Sciatic nerve (tissue), 2 donors: ENCODE measurements around the gene FARP2. TPM values are rescaled to one million over a fixed set of nuclear protein-coding genes. Genes with fewer than 3 reads are reported as not detected.
"Not testable (repeated sequence)": the region's sequence is repeated elsewhere in the genome, so short reads cannot be mapped to it uniquely, and the experiment has no call there.

ENCODE experiments used
- ATAC-seq: fragments of 200-7000 bp; cut with Tn5 transposase; one replicate; pipeline ENCODE4 v1.9.1; 2020; ENCODE audit warnings: mild to moderate bottlenecking, moderate library complexity
- DNase-seq: peaks from one replicate; pipeline ENCODE4 v3.0.0-alpha.2; 2020; ENCODE audit warnings: low spot score
- intact Hi-C: fragments of 100-400 bp; cut with DNase I; formaldehyde crosslinking; loops from one replicate; pipeline ENCODE4 v1.14.2; 2022
- total RNA-seq: library from RNA; stranded (reverse); fragmentation: NEBNext Ultra II Directional; extraction: Animal tissue kit (Norgen Biotek cat#: 25700); gene quantifications from one replicate; pipeline ENCODE4 v1.2.1, GENCODE V29; 2021
- donor health status: DM: no; HTN: no; CAD: no.
- donor health status: DM: no; HTN: no; CAD: no.

Gene FARP2
- total RNA-seq, 1 donor from 2014 or later: 69.7 TPM

DNA sequence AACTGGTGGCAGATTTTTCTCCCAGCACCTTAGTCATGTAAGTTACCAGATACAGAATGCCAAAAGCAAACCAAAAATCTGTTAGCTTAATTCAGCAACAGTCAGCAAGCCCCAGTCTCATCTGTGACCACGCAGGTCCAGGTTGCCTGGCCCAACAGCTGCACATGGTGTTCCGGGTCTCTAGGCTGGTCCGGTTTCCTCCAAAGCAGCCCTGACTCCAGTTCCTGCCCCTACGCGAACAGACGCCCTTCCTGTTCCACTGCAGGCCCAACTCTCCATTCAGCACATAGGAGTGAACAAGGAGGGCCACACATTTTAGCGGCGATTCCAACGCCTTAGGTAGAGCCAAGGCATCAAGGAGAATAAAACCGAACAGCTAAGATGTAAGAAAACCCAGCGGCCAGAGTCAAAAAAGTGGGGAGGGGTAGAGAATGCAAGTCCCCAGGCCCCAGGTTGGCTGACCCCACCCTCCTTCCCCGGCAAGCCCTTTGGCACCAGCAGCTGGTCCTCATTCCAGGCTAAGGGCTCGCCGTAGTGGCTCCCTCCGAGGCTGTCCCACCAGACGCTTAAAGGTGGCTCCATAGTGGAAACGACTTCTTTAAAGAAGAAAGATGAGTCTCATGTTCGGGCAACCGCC lies 150.8 kb downstream of the FARP2 start:
- intact Hi-C loops: no loop called here
- DNase-seq (no peak), ATAC-seq (no peak)

DNA sequence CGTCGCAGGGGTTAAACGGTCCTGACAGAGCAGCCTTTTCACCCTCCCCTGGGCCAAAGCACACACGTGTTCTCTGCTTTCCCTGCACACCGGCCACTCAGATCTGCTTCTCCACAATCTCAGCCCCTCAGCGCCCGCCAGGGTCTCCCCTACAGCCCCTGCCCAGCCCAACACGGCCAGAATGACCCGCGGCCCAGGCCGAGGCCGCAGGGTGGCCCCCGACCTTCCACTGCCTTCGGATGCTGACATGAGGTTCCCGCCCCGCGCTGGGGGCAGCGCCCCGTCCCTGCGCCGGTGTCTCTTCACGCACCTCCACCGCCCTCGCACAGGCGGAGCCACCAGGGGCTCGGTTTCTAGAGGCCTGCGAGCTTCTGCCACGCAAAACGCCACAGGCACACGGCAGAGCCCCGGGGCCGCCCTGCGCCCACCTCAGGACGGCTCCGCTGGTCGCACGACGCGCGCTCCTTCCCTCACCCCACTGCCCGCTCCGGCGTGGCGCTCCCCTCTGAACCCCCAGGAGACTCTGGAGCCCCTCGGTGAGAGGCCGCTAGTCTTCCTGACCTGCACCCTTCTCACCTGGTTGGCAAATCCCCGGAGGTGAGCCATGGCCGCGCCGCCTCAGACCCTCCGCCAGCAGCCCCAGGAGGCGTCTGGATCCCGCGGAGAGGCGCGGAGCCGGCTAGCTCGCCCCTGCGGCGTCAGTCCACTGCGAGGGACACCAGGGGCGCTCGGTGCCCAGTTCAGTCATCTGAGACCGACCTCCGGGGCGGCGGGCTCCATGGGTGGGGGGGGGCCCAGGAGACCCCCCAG lies 151.6 kb downstream of the FARP2 start:
- DNase-seq: no peak
- peak; percentile 6 for ATAC-seq
- intact Hi-C loops: no loop called here

DNA sequence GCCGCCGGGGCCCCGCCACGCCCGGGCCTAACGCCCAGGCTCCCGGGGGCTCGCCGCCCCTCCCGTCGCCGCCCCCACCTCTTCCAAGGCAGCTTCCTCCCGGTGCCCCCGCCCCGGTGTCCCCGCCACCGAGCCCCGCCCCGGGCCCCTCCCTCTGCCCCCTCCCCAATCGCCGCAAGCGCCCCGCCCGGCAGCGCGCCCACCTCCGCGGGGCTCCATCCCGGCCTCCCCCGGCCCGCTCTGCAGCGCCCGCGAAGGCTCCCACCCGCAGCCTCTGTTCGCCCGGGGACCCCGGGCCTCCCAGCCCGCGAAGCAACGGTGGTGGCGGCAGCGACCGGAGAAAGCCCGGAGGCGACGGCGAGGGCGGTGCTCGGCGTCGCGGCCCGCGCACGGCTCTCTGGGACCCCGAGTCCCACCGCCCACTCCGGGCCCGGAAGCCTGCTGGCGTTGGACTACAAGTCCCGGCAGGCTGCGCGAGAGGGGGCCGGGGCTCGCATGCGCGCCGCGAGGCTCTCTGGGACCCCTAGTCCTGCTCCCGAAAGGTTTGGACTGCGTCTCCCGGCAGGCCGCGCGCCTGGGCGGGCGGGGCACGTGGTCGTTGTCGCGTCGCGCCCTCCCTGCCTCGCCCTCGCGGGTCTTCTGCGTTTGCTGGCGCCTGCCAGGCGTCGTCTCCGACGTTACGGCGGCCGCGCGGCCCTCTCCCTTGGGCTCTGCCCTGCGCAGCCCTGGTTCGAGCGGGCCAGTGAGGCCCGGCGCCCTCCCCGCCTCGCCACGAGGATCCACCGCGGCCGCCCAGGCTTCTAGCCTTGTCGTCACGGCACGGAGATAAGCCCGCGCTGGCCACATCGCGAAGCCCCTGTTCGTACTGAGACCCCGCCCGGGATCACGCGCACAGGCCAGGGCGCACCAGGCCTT lies 152.4 kb downstream of the FARP2 start, which contains the start of gene STK25:
Gene STK25, minus strand, starts transcription at position 345 of the 915 bp plus-strand sequence. CDS start 549 bp downstream, outside the sequence.
- intact Hi-C loops: no loop called here
- ATAC-seq (peak; percentile 98), DNase-seq (peak; percentile 99)

DNA sequence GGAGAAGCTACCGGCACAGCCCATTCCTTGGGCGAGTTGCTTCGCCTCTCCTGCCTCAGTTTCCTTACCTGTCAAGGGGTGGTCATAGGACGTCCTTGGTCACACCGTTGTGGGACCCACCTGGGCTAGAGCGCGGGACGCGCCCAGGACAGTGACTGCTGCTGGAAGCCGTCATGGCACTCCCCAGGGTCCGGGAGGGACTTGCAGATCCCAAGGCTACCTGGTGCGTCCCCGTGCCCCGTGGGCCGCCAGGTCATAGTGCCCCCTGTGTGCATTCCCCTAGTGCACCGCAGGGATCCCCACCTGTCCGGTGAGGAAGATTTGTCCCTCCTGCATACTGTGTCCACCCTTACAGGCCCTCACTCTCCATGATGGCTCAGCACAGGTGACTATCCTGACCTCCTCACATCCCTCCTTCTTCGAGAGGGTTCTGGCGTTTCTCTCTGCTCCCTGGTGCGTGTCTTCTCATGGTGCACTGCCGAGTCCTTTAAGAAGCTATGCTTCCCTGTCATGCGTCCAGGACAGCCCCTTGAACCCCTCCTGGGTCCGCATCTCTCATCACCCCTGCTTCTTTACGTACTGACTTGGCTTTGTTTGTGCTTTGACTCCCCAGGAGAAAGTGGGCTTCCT lies 153.2 kb downstream of the FARP2 start:
- ATAC-seq (peak; percentile 1), DNase-seq (peak; percentile 76)
- intact Hi-C loops: no loop called here

DNA sequence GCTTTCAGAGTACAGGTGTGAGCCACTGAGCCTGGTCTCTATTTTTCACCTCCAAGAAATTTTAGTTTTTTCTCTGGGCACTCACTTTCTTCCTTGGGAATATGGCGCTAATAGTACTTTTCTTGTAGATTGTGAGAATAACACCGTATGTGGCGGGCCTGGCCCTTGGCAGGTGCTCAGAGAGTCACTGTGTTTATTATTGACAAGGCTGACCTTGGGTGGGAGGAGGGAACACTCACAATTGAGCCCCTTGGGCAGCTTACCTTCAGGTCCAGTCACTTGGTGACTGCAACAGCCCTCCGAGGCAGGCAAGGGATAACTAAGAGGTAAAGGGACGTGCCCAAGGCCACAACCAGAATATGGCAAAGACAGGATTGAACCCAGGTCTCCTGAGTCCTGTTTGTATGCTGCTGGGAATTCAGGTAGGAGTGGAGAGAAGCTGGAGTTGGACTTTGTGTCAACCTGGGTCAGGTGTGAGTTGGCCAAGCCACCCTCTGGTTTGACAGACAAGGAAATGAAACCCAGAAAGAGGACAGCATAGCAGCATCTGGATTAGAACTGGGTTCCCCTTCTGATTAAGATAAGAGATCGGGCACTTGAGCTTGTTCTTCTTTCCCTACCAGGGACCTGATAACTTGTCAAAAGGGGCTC lies 155.1 kb downstream of the FARP2 start:
- no peak for ATAC-seq
- DNase-seq: no peak
- intact Hi-C loops: loop anchor here (5.0 kb wide), 1 partner anchor 369 kb away; no protein-coding TSS in a partner anchor

DNA sequence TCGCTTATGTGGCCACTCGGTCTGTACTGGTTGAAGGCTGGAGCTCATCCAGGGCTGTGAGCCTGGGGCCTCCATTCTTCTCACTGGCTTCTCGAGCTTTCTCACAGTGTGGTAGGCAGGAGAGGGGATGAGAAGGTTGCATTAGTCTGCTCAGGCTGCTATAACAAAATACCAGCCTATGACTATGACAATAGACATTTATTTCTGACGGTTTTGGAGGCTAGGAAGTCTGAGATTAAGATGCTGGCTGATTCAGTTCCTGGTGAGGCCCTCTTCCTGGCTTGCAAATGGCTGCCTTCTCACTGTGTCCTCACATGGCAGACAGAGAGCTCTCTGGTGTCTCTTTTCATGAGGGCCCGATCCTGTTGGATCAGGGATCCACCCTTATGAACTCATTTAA lies 158.5 kb downstream of the FARP2 start:
- intact Hi-C loops: loop anchor here (5.0 kb wide), 1 partner anchor 372 kb away; no protein-coding TSS in a partner anchor
- DNase-seq (no peak), ATAC-seq (no peak)

DNA sequence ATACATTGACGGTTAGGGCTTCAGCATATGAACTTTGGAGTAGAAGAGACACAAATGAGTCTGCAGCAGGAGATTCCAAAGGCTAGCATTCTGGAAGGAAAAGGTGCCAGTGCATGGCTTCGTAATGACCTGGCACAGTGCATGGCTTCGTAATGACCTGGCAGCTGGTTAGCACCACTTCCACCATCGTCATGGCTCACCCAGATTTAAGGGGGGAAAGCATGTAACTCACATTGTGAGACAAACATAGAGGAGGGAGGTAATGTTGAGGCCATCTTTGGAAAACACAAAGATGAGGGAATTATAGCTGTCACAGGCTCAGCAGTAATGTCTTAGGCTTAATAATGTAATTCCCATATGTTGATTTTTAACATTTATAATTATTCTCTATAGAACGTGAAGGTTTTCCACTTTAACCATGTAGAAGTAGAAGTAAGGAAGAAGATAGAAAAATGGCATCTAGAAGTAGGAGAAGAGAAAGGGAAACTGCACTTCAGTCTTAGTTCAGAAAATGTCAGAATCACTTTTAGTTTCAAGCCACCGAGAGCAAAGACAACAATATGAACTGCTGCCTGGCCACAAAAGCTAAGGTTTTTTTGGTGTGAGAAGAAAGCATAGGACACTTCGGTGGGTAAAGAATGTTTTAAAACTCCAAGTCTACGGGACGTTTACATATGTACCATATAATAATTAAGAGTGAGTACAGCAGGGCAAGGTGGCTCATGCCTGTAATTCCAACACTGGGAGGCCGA lies 159.1 kb downstream of the FARP2 start:
- ATAC-seq (no peak), DNase-seq (no peak)
- intact Hi-C loops: loop anchor here (5.0 kb wide), 1 partner anchor 373 kb away; no protein-coding TSS in a partner anchor

DNA sequence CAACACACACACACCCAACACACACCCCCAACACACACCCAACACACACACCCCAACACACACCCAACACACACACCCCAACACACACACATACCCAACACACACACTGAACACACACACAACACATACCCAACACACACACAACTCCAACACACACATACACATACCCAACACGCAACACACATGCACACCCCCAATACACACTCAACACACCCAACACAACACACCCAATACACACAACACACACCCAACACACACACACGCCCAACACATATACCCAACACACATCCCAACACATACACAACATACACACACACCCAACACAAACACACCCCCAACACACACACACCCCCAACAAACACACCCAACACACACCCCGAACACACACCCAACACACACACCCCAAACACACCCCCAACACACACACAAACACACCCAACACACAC lies 160.5 kb downstream of the FARP2 start:
- ATAC-seq (no peak), DNase-seq (no peak)
- intact Hi-C loops: no loop called here

DNA sequence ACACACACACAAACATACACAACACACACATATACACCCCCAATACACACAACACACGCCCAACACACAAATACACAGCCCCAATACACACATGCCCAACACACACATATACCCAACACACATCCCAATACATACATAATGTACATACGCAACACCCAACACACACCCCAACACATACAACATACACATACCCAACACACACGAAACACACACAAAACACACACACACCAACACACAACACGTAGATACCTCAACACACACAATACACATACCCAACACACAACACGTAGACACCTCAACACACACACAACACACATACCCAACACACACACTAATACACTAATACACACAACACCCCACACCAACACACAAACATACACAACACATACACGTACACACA lies 161.2 kb downstream of the FARP2 start:
- intact Hi-C loops: no loop called here
- ATAC-seq: no peak
- no peak for DNase-seq

DNA sequence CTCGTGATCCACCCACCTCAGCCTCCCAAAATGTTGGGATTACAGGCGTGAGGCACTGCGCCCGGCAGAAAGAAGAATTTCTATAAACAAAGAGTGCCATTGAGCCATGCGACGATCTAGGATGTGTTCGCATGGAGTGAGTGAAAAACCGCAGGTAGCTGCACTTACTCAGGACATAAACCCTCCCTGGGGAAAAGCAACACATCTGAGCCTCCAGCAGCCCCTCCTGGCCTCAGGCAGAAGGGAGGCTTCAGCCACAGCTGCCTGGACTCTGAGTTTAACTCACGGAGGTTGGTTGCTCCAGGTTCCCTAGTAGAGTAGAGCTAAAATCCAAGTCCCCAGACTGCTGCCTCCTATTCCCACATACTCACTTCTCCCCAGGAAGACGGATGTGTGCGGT lies 163.6 kb downstream of the FARP2 start:
- intact Hi-C loops: no loop called here
- DNase-seq (no peak), ATAC-seq (no peak)

DNA sequence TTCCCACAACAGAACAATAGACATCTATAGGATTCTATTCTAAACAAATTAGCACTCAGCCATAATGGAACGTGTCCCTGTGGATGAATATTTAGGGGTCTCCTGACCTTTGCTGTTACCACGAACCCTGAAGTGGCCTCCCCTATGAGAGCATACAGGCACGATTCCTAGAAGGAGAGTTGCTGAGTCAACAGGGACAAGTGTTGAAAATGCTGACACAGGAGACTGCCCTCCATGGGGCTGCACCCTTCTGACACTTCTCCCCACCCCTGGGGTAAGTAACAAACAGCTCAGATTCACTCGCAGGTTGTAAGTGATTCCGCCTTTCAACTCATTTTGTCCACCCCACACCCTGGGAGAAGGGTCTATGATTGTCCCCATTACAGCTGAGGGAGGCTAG lies 166.4 kb downstream of the FARP2 start:
- DNase-seq: no peak
- intact Hi-C loops: no loop called here
- no peak for ATAC-seq

DNA sequence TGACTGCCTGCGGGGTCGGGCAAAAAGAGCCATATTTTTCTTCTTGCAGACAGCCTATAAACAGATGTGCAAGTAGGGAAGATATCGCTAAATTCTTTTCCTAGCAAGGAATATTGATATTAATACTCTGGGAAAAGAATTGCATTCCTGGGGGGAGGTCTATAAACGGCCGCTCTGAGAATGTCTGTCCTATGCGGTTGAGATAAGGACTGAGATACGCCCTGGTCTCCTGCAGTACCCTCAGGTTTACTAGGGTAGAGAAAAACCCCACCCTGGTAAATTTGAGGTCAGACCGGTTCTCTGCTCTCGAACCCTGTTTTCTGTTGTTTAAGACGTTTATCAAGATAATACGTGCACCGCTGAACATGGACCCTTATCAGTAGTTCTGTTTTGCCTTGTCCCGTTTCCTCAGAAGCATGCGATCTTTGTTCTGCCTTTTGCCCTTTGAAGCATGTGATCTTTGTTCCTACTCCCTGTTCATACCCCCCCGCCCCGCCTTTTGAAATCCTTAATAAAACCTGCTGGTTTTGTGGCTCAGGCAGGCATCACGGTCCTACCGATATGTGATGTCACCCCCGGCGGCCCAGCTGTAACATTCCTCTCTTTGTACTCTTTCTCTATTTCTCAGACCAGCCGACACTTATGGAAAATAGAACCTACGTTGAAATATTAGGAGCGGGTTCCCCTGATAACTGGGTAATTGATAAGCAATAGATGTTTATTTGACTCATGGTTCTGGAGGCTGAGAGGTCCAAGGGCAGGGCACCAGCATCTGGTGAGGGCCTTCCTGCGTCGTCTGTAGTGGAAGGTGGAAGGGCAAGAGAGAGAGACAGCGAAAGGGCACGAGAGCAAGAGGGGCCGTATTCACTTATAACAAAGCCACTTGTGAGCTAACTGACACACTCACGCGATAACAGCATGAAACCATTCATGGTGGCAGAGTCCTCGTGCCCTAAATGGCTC lies 170.0 kb downstream of the FARP2 start:
- intact Hi-C loops, ATAC-seq, DNase-seq: not testable (repeated sequence)

DNA sequence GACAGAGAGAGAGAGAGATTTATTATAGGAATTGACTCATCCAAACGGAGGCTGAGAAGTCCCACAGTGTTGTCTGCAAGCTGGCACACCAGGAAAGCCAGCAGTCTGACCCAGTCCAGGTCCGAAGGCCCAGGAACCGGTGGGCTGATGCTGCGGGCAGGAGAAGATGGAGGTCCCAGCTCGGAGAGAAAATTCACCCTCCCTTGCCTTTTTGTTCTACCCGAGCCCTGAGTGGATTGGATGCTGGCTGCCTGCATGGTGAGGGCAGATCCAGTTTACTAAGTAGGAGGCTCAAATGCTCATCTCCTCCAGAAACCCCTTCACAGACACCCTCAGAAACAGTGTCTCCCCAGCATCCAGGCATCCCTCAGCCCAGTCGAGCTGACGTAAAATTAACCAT lies 174.5 kb downstream of the FARP2 start:
- intact Hi-C loops: no loop called here
- no peak for ATAC-seq
- DNase-seq: no peak

DNA sequence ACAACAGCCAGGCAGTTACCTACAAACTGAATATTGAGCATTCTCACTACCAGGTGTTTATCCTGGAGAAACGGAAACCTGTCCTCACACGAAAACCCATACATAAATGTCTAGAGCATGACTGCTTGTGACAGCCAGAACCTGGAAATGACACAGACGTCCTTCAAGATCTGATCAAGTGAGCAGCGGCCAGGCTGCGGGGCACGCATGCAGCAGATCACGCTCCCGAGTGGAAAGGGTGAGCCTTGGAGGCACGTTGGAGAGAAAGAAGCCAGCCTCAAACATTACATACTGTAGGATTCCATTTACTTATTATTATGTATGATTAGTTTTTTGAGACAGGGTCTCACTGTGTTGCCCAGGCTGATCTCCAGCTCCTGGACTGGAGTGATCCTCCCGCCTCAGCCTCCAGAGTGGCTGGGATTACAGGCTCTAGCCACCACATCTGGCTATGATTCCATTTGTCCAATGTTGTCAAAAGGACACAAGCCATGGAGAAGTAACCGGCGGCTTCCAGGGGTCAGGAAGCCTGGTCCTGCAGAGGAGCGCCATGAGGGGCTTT lies 175.2 kb downstream of the FARP2 start:
- intact Hi-C loops: no loop called here
- no peak for ATAC-seq
- no peak for DNase-seq

DNA sequence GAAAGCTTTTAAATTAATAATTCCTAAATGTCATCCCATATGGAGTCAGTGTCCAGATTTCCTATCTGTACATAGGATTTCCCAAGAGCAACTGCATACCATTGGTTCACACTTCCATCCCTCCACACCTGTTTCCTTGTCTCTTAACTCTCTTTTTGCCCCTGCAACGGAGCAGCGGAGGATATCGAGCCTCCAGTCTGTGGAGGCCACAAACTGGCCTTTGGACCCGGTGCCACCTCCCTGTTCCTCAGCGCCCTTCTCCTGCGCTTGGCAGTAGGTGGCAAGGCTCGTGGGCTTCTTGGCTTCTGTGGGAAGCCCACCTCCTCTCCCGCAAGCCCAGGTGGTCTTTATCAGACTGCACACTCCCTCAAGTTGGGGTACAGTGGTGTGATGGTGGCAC lies 176.1 kb downstream of the FARP2 start:
- DNase-seq (no peak), ATAC-seq (no peak)
- intact Hi-C loops: no loop called here
